Measurements from ENCODE around the gene LRRC25. TPM values are rescaled to one million over a fixed set of nuclear protein-coding genes. Genes with fewer than 3 reads are reported as not detected.

The LRRC25 gene
- total RNA-seq, 1 experiment from 2014 or later = not detected

DNA sequence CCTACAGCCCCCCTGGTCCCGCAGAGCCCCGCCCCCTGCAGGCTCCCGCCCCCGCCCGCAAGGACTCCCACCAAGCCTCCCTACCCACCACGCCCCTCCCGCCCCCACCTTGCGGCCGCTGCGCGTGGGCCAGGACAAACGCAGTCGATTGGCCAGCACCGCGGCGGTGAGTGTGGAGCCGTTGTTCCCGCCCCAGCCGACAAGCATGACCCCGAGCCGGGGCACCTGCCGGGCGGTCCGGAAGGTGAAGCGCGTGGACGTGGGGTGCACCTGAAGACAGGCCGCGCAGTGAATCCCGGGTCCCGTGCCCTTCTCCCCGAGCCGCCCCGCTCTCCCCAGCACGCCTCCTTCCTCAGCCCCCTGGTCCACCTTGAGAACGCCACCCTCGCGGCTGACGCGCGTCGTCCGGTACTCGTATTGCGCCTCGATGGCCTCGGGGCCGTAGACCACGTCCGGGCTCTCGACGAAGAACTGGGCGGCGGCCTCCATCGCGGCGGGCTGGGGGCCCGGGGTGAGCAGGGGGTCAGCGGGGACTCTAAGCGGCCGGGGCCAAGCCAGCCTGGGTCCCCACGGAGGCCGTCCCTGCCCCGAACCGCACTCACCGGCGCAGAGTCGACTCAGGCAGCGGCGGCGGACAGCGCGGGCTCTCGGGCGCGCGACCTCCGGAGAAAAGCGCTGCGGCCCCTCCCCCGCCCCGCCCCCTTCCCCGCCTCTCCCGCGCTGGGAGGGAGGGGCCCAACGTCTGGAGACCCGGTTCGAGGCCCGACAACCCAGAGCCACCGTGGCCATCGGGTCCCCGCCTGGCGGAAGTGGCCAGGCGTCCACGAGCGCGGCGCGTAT, 40.3 kb upstream of the LRRC25 start, which contains the start of gene ISYNA1:
Gene ISYNA1 (minus strand): TSS at position 643 of the 840 bp plus-strand sequence. CDS start 154 bp downstream, at position 489.
- peak; percentile 59 to 64 for DNase-seq
- no peaks in the 10 kb centered on the region; the same call in 1 of the 2 replicates for H3K36me3 ChIP-seq (ENCODE audit: low read depth)
- peaks cover 22% of the 10 kb centered on the region for H3K4me1 ChIP-seq (replicated peaks; ENCODE audit: insufficient read depth)
- TF ChIP-seq, protein P1, sequence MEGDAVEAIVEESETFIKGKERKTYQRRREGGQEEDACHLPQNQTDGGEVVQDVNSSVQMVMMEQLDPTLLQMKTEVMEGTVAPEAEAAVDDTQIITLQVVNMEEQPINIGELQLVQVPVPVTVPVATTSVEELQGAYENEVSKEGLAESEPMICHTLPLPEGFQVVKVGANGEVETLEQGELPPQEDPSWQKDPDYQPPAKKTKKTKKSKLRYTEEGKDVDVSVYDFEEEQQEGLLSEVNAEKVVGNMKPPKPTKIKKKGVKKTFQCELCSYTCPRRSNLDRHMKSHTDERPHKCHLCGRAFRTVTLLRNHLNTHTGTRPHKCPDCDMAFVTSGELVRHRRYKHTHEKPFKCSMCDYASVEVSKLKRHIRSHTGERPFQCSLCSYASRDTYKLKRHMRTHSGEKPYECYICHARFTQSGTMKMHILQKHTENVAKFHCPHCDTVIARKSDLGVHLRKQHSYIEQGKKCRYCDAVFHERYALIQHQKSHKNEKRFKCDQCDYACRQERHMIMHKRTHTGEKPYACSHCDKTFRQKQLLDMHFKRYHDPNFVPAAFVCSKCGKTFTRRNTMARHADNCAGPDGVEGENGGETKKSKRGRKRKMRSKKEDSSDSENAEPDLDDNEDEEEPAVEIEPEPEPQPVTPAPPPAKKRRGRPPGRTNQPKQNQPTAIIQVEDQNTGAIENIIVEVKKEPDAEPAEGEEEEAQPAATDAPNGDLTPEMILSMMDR (conservative IDR thresholded peaks at IDR 0.05) = no peak
- no peak for TF ChIP-seq EZH2 (IDR thresholded peaks at IDR 0.05; ENCODE audit: low read depth)
- peaks cover 8% of the 10 kb centered on the region; the same call in 1 of the 2 replicates for H3K79me2 ChIP-seq (ENCODE audit: low read depth)
- H3K27me3 ChIP-seq (ENCODE audit: insufficient read depth, low read depth) = no peaks in the 10 kb centered on the region
- peak within 1 kb of the TSS; percentile 82 for H2AFZ ChIP-seq
- H3K27ac ChIP-seq = peak within 1 kb of the TSS; percentile 72
- CTCF ChIA-PET = interaction anchor here (0.6 to 0.7 kb wide), 2 partner anchors 22 to 112 kb away, joined by 3 read pairs; no protein-coding TSS in a partner anchor
- H3K9me2 ChIP-seq (ENCODE audit: insufficient read depth) = no peaks in the 10 kb centered on the region
- TSS peak; percentile 37 for BruUV-seq (replicated peaks)
- H3K9me3 ChIP-seq (ENCODE audit: insufficient read depth, low read depth) = no peaks in the 10 kb centered on the region
- H4K20me1 ChIP-seq (ENCODE audit: insufficient read depth) = peaks cover 5% of the 10 kb centered on the region; the same call in 1 of the 2 replicates
- H3K4me2 ChIP-seq = peak within 1 kb of the TSS; percentile 80
- intact Hi-C loops (cut with micrococcal nuclease; ENCODE audit: unreplicated experiment) = no loop called here
- POLR2A ChIA-PET (ENCODE audit: unreplicated experiment) = no interaction called here
- peaks cover 67% of the 10 kb centered on the region for H3F3A ChIP-seq (ENCODE audit: insufficient read depth, low read depth)
- H3K4me3 ChIP-seq = peak within 1 kb of the TSS; percentile 74

- intact Hi-C loops (cut with micrococcal nuclease; ENCODE audit: unreplicated experiment) = no loop called here
- Histone ChIP-seq H3K9me2 (ENCODE audit: insufficient read depth) (no peaks in the 10 kb centered on the region), H3K36me3 (ENCODE audit: low read depth) (no peaks in the 10 kb centered on the region; the same call in 1 of the 2 replicates), H4K20me1 (ENCODE audit: insufficient read depth) (peaks cover 5% of the 10 kb centered on the region; the same call in 1 of the 2 replicates), H3F3A (ENCODE audit: insufficient read depth, low read depth) (peaks cover 68% of the 10 kb centered on the region), H3K27ac (no peak overlapping the region), H3K27me3 (ENCODE audit: insufficient read depth, low read depth) (no peaks in the 10 kb centered on the region), H3K79me2 (ENCODE audit: low read depth) (peaks cover 8% of the 10 kb centered on the region; the same call in 1 of the 2 replicates), H3K4me1 (replicated peaks; ENCODE audit: insufficient read depth) (peaks cover 22% of the 10 kb centered on the region), H2AFZ (peak overlapping the region; percentile 41; the same call in 1 of the 2 replicates), H3K4me3 (peak overlapping the region; percentile 74), H3K4me2 (peak overlapping the region; percentile 80), H3K9me3 (ENCODE audit: insufficient read depth, low read depth) (no peaks in the 10 kb centered on the region)
- peak; percentile 75 to 87 for DNase-seq
- no TSS peak for BruUV-seq (replicated peaks)
- no peak for TF ChIP-seq EZH2 (IDR thresholded peaks at IDR 0.05; ENCODE audit: low read depth)
- TF ChIP-seq, protein P1 (conservative IDR thresholded peaks at IDR 0.05) = no peak
- ChIA-PET POLR2A (ENCODE audit: unreplicated experiment) (no interaction called here), CTCF (interaction anchor here (0.5 to 0.7 kb wide), 3 partner anchors 23 to 261 kb away, joined by 3 to 8 read pairs (median 3); no protein-coding TSS in a partner anchor)
Observed at GRCh38 chr19:18436671-18437490, 39.5 kb upstream of the LRRC25 start.
